Renal cortex interstitium (tissue), 11 donors: ENCODE results near the gene PRMT1. TPM values are rescaled to one million over a fixed set of nuclear protein-coding genes. Genes with fewer than 3 reads are reported as not detected.

Experiments
- DNase-seq, 11 donors: peaks; one replicate each; pipeline ENCODE4 v3.0.0-alpha.2; 2013; ENCODE audit warnings: low read depth in 9 of 11, low spot score in 4 of 11; ENCODE audit errors: extremely low read depth in 1 of 11
- polyA plus RNA-seq, 3 donors: library from polyadenylated mRNA; unstranded; fragments of 120-200 nt; gene quantifications; one replicate each; pipeline ENCODE4 v1.2.1, GENCODE V29; 2013; ENCODE audit not compliant: insufficient read length in 3 of 3

PRMT1 gene
- polyA plus RNA-seq, 3 donors: 198 to 261 (median 228) TPM

GRCh38 chr19:49680421-49681351 lies 3.6 kb downstream of the PRMT1 start:
- peak; percentile 83 to 95 (median 91) for DNase-seq

GRCh38 chr19:49681830-49682229 lies 4.8 kb downstream of the PRMT1 start:
- DNase-seq: no peak

- no peak for DNase-seq
These were observed 5.2 kb downstream of the PRMT1 start for GRCh38 chr19:49682274-49682673.

GRCh38 chr19:49683814-49684250 lies 6.8 kb downstream of the PRMT1 start:
- no peak for DNase-seq

- no peak for DNase-seq
These were observed 7.3 kb downstream of the PRMT1 start for GRCh38 chr19:49684251-49684982.

- no peak for DNase-seq
These were observed 8.0 kb downstream of the PRMT1 start for GRCh38 chr19:49684983-49685553.

GRCh38 chr19:49685845-49686332 lies 8.8 kb downstream of the PRMT1 start:
- no peak for DNase-seq

GRCh38 chr19:49686503-49687088 lies 9.5 kb downstream of the PRMT1 start:
- DNase-seq: no peak

GRCh38 chr19:49687150-49687549 lies 10.1 kb downstream of the PRMT1 start:
- DNase-seq: no peak

GRCh38 chr19:49687566-49688316 lies 10.7 kb downstream of the PRMT1 start:
- DNase-seq: no peak

GRCh38 chr19:49688531-49689132 lies 11.6 kb downstream of the PRMT1 start:
- no peak for DNase-seq

- no peak for DNase-seq
These were observed 12.3 kb downstream of the PRMT1 start, which contains the start of gene ADM5 for GRCh38 chr19:49689133-49690078. ADM5 (plus strand) TSS chr19:49689594; CDS start chr19:49689838, 244 bp downstream.

GRCh38 chr19:49690079-49690655 lies 13.1 kb downstream of the PRMT1 start:
- no peak for DNase-seq

- peak in 4 of 11 donors; percentile 56 to 66 (median 58) for DNase-seq
These were observed 13.7 kb downstream of the PRMT1 start, which contains the start of gene CPT1C for GRCh38 chr19:49690656-49691242. CPT1C (plus strand) TSS chr19:49691116; CDS start chr19:49692253, 1,137 bp downstream.

- DNase-seq: peak in 5 of 11 donors; percentile 49 to 82 (median 76)
These were observed 14.4 kb downstream of the PRMT1 start for GRCh38 chr19:49691243-49692146.
